ENCODE data around the gene CDK17.
A peak's percentile ranks its signal among the peaks of the same experiment; 100 is the strongest.

CDK17 gene

DNA sequence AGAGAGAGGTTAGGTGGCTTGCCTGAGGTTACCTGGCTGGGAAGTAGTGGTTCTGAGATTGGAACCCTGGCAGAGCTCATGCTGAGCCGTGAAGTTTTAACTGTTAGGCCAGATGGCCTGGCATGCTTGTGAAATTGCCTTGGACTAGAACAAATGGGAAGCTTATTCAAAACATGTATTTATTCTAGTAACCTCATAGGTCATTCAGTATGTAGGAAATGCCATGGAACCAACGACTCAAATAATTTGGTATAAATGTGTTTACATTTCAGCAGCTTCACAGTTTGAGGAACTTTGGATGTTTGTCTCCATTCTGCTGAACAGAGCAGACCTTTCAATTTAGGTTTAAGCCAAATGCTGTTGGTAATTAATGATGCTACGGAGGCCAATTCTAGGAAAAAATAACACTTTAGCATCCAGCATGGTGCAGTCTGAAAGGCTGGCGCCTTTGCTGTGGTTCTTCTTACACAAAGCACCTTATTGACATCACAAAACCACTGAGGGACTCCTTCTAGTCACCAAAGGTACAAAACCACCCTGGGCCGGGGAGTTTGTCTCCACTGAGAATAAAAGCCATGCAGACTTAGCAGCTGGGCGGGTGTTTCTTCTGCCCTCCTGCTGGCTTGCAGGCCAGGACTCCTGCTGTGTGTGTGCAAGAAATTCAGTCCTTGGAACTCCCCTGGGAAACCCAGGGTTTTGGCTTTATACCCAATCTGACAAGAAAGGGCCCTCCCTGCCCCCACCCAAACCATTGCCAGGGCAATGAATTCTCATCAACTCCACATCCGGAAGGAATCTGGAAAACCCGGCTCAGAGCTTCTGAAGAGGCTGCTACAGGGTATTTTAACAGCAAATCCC, 141.9 kb downstream of the CDK17 start:
- DNase-seq: no peak

DNA sequence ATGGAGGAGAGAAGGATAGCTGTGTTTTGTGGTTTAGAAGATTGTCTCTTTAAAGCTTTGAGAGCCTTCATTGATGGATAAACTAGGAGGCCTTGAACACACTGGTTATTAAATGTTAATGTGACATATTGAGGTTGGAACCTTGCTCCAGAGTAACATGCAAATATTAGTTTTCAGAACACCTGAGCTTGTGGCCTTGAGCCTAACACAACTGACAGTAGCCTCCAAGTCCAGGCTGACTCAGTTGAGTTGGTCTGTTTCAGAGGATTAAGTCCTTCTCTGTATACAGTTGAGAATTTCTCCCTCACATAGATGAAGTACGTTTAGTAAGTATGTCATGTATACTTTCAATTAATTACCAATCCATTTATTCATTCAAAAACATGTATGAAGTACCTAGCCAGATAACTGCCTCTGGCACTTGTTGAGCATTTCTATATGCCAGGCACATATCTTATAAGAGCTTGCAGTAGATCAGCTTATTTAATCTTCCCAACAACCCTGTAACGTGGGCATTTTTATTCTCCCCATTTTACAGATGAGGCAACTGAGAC, 142.6 kb downstream of the CDK17 start:
- no peak for DNase-seq

DNA sequence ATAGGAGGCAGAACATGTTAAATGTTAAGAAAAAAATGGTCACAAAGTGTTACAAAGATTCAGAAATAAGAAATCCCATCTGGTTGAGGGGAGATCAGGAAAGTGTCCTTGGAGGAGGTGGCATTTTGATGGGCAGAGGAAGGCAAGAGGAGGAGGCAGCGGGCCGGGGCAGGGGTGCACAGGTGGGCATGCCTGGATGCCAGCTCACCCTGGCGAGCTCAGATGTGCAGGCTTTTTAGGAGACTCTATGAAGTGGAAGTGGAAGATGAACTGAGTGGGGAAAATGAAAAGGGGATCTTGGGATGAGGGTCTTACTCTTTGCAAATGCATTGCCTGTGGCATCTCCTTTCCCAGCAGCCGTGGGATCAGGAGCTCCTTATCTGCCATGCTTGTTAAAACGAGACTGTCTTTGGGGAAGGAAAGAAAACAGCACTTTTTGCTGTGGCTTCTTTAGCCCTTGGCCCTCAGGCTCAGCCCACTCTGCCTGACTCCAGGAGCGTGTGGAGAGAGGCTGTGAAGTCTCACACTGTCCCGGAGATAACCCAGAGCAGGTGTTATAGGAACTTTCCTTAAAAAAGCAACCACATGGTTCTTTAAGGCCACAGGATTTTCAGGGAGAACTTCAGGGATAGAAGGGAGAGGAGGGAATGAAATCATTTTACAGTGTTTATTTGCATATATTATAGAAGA, 143.4 kb downstream of the CDK17 start:
- DNase-seq: no peak

DNA sequence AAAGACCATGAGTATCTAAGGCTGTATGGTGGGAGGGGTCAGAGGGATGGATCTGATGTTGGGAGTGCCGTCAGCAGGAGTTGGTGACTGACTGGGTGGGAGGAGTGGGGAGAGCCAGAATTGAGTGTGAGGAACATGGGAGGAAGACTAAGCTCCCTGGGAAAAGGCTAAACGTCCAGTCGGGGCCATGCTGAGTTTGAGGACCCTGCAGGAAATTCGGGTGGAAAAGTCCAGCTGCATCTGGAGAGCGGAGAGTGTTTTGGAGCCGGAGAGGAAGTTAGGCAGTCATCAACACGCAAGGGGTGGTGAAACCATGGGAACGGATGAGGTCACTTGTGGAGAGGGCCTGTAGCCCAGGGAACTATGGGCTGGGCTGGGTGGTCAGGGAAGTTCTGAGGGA, 145.2 kb downstream of the CDK17 start:
- no peak for DNase-seq

DNA sequence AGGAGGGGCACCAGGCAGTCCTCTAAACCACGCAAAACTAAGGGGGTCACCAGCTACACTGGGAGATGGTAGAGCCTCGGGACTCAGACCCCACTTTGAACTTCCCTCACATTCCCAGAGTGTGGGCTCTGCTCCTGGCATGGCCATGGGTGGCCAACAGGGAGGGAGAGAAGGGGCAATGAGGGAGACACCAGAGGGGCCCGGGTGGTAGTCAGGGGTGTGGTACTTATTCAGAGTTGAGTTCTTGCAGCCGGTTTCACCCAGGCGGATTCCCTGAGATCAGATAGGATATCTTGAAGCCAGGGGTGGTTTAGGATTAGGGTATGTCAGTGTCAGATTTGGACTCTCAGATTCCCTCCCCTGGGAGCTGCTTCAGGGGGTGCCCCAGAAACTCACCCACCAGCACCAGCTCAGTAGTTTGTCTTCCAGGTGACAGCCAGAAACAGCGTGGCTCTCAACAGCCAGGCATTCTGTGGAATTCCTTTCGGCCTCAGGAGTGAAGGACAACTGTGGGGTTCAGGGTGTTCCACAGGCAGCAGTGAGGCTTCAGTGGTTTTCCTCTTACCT, 150.0 kb downstream of the CDK17 start:
- no peak for DNase-seq

DNA sequence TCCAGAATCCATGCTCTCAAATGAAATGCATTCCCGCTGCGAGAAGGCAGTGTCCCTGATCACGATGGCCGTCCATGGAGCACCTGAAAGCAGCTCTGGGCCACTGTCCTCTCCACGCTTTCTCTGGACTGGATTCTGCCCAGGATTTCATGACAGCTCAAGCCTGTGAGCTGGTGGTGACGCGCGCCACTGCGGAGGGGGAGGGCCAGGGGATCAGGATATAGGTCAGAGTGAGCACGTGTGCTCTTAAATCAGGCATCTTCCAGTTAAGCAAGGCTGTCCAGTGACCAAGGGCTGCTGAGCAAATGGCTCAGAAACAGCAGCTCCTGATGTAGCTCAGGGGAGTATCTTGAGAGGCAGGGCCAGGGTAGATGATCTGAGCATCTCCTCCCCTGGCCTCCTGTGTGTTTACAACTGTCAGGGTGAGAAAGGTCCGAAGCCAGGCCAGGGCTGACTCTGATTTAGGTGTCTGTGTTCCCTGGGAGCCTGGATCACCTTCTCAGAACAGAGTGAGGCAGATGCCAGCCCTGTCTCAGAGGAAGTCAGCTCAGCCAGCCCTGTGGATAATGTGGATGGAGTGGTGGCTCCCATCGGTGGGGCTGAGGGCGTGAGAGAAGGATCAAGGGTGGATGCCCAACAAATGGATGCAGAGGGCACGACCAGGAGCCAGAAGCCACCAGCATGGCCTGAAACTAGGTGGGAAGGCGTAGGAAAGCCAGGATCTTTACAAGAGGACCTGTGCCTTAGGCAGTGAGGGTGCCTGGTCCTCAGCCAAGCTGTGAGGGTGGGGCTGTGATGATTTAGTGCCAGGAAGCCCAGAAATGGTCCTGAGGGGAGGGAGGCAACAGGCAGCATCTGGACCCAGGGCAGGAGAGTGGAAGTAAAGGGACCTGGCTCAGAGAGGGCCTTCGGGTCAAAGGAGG, 150.8 kb downstream of the CDK17 start:
- DNase-seq: no peak

DNA sequence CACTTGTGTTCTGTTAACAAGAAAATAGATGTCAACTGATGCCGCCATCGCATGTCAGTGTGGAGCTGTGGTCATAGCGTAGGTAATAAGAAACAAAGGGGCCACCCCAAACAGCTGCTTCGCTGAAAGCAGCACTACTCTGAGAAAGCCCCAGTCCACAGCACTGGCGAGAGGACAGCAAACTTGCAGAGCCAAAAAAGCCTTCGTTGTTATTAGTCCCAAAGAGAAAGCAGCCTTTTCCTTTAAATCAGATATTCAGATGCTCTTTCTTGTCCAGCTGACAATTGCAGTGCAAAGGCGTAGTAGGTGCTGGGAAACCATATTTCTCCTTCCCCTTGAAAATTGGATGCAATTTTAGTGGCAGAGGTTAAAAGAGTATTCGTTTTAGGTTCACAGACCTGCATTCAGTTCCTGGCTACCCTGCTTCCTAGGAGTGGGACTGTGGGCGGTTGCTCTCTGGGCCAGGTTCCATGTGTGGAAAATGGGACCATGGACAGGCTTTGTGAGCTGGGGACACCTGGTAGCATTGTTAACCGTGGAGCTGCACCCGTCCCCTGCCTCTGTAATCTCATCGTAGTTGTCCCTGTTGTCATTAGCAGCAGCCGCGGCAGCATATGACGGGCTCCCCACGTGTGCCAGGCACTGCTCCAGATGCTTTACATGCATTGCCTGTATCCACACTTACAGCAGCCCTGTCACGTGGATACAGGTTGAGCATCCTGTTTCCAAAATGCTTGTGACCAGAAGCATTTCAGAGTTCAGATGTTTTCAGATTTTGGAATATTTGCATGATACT, 151.9 kb downstream of the CDK17 start:
- no peak for DNase-seq

DNA sequence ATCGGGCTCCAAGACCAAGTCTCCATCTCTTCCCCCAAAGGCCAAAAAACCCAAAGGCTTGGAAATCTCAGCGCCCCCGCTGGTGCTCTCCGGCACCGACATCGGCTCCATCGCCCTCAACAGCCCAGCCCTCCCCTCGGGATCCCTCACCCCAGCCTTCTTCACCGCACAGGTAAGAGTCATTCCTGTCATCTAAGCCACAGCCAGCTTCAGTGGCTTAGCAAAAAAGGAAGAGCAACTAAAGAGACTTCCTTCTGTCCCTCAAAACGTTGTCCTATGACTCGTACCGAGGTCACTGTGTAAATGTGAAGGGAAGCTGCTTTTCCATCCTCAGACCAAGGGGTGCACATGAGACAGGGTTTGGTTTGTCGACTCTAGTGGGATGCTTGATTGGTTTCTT, 152.7 kb downstream of the CDK17 start:
- DNase-seq: no peak

DNA sequence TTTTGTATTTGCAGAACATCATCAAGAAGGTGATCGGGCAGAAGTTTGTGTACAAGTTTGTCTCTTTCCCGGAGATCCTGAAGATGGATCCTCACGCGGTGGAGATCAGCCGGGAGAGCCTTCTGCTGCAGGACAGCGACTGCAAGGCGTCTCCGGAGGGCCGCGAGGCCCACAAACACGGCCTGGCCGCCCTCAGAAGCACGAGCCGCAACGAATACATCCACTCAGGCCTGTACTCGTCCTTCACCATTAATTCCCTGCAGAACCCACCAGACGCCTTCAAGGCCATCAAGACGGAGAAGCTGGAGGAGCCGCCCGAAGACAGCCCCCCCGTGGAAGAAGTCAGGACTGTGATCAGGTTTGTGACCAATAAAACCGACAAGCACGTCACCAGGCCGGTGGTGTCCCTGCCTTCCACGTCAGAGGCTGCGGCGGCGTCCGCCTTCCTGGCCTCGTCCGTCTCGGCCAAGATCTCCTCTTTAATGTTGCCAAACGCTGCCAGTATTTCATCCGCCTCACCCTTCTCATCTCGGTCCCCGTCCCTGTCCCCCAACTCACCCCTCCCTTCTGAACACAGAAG, 153.2 kb downstream of the CDK17 start:
- DNase-seq: no peak

DNA sequence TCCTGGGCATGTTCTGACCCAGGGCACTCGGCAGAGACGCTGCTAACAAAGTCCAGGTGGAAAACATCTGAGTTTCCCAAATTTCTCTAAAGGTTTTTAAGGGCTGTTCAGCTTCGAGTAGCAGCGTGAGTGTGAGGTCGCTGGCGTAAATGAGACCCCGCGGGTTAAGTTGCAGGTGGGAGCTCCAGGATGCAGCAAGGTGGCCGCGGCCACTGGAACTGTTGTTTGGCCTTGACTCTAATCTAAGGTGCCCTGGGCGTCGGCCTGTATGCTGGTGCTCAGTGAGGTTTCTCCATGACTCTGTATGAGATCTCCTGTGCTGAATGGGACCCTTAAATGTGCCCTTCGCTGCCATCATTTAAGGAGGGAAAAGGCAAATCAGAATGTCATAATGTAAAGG, 155.4 kb downstream of the CDK17 start:
- DNase-seq: no peak

DNA sequence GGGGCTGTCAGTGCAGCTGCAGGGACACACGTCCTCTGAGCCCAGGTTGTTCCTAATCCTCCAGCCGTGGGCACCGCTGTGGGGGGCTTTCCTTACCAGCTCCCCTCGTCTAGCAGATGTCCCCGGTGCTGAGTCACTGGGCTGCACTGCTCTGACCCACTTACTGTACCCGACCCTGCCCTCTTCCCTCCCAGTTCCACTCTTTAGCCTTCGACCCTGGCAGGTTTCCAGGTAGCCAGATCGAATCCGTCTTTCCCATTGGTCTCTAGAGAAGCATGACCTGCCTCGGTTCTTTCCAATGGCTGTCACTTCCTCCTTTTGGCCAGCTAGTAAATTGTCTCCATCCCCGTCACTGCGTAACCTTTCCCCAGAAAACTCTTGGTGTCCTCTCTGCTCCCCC, 157.6 kb downstream of the CDK17 start:
- no peak for DNase-seq

DNA sequence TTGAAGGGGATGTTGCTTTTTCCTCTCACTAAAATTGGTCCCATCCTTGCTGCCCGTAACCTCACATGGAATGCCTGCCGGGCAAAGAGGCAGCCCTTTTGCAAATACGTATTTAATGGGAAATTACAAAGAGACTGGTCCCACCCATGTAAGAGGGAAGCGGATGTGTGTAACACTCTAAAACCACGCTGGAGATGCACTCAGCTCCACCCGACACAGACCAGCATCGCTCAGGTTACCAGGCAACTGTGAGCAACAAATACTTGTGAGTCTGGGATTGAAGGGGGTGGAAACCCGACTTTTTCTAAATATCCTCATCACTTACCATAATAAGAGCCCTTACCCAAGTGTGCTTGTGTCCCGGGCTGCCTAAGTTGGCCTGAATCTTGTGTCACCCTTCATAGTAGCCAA, 158.4 kb downstream of the CDK17 start:
- peak; percentile 60 for DNase-seq

DNA sequence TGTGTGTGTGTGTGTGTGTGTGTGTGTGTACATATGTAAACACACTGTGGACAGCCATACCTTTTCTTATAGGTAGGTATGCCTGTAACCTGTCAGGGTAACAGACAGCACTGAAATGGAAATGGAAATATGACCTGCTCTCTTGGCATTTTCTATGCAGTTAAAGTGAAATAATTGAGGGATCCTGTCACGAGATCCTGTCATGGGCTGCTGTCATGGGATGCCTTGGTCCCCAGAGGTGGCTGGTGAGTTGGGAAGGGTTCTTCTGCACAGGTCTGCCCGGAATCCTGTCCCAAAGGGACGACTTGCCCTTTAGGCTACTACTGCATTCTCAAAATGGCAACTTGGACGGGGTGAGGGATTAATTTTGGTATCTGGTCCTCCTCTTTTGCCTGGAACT, 158.8 kb downstream of the CDK17 start:
- DNase-seq: no peak

DNA sequence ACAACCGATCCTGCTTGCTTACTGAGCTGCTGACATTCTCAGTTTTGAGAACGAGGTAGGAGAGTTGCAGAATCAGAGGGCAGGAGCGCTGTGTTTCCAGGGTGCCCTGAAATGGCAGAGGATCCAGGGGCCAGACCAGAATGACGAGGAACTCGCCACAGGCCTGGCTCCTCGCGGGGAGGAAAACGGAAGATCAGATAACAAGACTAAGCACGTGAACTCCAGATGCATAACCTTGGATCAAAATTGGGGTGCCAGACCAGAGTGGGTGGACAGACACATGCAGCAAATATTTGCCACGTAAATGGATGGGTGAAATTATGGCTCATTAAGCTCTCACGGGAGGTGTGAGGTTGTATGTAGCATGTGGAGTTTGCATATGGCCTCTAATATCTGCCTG, 159.6 kb downstream of the CDK17 start:
- no peak for DNase-seq

DNA sequence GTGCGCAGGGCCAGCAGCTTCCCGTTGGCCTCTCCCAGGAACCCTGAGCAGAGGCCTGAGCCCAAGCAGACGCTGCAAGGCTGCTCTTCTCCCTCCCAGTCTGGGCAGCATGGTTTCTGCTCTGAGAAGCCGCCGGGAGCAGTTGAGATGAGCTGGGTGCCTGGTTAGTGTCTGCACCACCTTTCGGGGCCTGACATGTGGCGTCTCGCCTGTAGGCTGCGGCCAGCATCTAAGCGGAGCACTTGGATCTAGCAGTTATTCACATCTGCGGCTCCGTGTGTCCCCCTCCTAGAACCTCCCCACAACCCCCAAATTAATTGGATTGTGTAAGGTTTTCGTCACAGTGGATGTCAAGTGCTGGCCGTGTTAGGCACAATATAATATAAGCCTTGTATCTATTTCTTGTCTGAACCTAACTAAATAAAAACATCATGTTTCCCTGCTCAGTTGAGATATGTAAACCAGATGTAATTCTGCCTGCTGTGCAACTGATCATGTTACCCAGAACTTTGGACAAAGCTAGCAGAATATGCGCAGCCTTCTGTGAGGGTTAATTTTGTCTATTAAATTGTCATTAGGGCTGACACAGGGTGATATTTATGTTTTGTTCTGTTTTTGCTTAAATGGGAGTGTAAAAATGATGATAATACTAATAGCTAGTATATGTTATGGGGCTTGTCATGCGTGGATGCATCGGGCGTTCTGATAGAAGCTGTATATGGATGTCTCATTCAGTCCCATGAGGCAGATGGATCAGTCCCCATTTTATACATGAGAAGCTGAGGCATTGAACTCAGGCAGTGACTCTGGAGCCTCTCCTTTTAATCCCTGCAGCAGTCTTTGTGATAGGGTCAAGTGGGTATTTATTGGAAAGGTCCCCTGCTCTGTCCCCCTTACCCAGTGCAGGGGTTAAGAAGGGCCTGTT, 160.3 kb downstream of the CDK17 start:
- no peak for DNase-seq

DNA sequence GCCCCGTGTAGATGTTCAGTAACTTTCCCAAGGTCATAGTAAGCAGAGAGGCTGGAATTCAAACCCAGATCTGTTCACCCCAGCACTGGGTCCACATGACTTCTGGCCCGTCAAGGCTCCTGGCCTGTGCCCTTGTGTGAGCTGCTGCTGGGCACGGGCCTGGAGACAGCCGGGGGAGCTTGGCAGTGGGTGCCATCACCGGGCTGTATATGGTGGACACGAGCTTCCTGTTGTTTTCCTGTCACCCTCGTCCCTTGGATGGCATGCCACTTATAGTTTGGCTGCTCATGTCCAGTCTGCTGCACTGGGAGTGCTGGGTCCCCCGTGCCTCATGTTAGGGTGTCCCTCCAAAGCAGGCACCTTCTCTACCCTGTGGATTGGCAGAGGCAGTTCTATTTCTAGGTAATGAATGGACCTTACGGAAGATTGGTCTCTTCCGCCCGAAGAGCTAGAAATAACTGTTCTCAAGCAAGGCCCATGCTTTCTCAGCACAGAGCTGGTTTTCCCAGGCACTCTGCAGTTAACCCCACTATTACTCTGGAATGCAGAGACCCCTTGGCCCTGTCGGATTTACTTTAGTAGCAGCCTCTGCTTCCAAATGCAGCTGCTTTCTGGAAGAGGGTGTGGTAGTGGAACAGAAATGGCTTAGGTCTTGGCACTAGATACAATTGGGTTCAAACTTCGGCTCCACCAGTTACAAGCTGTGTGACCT, 161.7 kb downstream of the CDK17 start:
- DNase-seq: no peak

DNA sequence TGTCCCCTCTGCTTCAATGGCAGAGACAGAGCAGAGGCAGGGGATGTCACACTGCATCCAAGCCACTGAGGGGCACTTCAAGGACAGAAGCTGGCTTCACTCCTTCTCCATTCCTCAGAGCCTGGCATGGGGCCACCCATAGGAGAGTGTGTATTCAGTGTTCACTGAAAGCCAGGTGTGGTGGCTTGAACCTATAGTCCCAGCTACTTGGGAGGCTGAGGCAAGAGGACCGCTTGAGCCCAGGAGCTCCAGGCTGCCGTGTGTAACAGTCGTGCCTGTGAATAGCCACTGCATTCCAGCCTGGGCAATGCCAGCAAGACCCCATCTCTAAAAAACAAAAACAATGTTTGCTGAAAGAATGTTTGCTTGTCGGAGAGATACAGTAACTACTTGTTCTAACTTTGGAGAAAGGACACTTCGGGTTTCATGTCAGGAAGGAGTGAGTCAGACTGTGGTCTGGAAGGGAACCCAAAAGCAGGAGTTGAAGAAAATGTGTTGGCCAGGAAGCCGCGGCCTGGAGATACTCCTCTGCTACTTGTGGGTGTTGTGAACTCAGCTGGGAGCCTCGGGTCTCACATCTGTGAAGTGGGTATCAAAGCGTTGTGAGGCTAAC, 162.7 kb downstream of the CDK17 start:
- DNase-seq: no peak

DNA sequence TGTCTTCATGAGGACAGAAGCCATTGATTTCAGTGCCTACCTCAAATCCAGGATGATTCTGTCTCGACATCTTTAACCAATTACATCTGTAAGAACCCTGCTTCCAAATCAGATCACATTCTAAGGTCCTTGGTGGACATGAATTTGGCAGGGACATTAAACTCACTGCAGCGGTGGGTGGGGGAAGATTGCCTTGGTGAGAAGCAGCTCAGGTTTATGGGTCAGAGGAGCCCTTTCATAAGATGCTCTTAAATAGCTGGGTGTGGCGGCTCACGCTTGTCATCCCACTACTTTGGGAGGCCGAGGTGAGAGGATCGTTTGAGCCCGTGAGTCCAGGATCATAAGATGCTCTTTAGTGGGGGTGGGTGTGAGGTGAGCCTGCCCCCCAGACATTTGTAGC, 163.2 kb downstream of the CDK17 start:
- no peak for DNase-seq

DNA sequence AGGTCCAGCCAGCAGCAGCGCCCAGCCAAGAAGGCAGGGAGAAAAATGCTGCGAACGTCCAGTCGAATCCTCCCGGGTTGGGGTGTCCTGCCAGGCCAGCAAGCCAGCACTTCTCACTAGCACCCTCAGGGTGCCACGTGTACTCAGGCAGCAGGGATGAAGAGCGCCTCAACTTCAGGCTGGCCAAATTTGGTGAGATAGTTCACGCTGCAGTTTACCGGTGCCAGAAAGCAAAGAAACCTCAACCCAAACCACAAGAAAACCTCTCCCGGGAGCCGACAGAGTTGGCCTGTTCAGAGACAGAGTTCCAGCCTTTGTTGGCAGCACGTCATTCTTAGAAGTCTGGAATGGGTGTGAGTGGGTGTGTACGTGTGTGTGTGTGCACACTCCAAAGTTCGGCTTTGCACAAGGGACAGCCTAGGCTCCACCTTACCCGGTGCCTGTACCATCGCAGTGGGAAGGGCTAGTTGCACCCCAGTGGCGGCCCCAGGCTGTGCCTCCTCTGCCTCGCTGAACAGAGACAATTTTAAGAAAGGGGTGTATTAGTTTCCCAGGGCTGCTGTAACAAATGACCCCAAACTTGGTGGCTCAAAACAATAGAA, 163.9 kb downstream of the CDK17 start:
- DNase-seq: no peak

All from NCI-H748 treated with DMSO at 0.1 percent for 48 hours (cell line).